Measurements from ENCODE around the gene SLC38A9.

SLC38A9 gene

DNA sequence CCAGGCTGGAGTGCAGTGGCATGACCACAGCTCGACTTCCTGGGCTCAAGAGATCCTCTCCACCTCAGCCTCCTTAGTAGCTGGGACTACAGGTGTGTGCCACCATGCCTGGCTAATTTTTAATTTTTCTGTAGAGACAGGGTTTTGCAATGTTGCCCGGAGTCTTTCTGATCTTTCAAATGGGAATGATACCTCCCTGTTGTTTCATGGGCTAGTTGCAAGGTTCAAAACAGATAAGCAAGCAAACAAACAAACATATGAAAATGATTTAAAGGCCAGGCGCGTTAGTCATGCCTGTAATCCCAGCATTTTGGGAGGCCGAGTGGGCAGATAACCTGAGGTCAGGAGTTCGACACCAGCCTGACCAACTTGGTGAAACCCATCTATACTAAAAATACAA lies 132.1 kb downstream of the SLC38A9 start:
- no peak for DNase-seq (ENCODE audit: low spot score)

GRCh38 chr5:55578771-55579170 lies 133.4 kb downstream of the SLC38A9 start:
- DNase-seq (ENCODE audit: low spot score) = no peak

DNA sequence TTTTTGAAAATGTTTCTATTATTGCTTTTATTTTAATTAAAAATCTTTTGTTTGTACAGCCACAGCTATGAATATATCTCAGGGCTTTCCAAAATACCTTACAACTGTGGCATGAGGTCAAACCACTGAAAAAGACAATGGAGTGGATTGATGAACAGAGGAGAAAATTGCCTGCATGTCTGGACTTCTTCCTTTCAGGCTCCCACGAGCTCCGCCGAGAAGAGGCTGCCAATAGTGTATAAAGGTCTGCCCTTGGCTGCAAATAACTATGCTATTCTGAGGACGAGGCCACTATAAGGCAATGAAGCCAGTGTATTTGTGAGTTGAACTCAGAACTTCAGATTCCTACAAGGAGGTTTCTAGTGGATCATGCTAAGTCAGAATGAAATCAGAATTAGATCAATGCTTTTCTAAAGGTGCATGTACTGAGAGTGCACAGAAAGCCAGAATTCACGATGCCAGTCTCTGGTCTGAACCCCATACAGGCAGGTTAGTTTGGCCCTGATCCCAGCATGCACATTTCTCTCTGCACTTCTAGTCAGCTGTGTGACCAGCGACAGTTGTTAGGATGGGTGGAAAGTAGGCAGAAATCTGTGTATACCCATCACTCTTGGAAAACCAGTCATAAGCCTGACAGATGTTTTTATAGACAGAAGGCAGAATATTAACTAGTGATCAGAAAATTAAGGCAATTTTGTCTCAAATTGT lies 134.6 kb downstream of the SLC38A9 start:
- no peak for DNase-seq (ENCODE audit: low spot score)

GRCh38 chr5:55576661-55577060 lies 135.5 kb downstream of the SLC38A9 start:
- no peak for DNase-seq (ENCODE audit: low spot score)
